ENCODE results near the gene C11orf52. TPM values are rescaled to one million over a fixed set of nuclear protein-coding genes. Genes with fewer than 3 reads are reported as not detected.
"Not testable (repeated sequence)": the region's sequence is repeated elsewhere in the genome, so short reads cannot be mapped to it uniquely, and the experiment has no call there.

Gene C11orf52
- total and polyA plus RNA-seq, 2 donors (not counting 1 experiment from before 2014, with no cell fraction given): not detected

DNA sequence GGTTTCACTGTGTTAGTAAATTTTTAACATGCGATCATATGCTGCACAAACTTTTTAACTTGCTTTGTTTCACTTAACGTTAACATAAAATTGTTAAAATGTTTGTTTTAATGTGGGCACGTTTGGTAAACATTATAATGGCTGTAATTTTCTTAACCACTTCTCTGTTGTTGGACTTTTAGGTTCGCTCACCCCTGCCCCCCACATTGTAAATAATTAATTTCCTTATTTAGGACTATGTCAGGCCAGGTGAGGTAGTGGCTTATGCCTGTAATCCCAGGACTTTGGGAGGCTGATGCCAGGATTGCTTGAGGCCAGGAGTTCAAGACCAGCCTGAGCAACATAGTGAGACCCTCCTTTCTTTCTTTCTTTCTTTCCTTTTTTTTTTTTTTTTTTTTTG, 11.8 kb downstream of the C11orf52 start:
- Mint-ChIP-seq H3K4me3 (no peak overlapping the region), H3K9me3 (ENCODE audit: insufficient read depth) (no peaks in the 10 kb centered on the region), H3K27me3 (peaks cover 10% of the 10 kb centered on the region), H3K4me1 (peaks cover 18% of the 10 kb centered on the region), H3K27ac (no peak overlapping the region)
- Histone ChIP-seq H3K4me1 (ENCODE audit: control insufficient read depth in 2 of 2, insufficient read depth in 2 of 2, low read length in 2 of 2) (peaks cover 9 to 21% of the 10 kb centered on the region in 2 donors), H4K20me1 (ENCODE audit: control insufficient read depth, insufficient read depth, low read length, poor library complexity, severe bottlenecking) (no peaks in the 10 kb centered on the region), H2AFZ (ENCODE audit: insufficient read depth, low read depth, low read length, poor library complexity, severe bottlenecking) (no peak overlapping the region), H3K4me3 (ENCODE audit: control extremely low read depth in 1 of 5, extremely low read depth in 1 of 5, insufficient read depth in 1 of 5, low read depth in 2 of 5, low read length in 4 of 5) (no peak overlapping the region), H3K9me3 (ENCODE audit: control extremely low read depth in 1 of 3, control insufficient read depth in 2 of 3, insufficient read depth in 1 of 3, low read length in 2 of 3) (no peaks in the 10 kb centered on the region), H3K4me2 (replicated peaks; ENCODE audit: low read depth, low read length, poor library complexity, severe bottlenecking) (no peak overlapping the region), H3K36me3 (replicated peaks in 1 of 2; ENCODE audit: control extremely low read depth in 1 of 2, control insufficient read depth in 1 of 2, extremely low read depth in 1 of 2, insufficient read depth in 2 of 2, low read length in 1 of 2) (no peaks in the 10 kb centered on the region), H3K27ac (ENCODE audit: low read length in 2 of 2) (no peak overlapping the region), H3K79me2 (ENCODE audit: control insufficient read depth, insufficient read depth, low read length) (no peaks in the 10 kb centered on the region), H3K9ac (ENCODE audit: low read length) (no peak overlapping the region), H3K27me3 (replicated peaks in 1 of 4; ENCODE audit: control extremely low read depth in 1 of 4, control insufficient read depth in 3 of 4, insufficient read depth in 4 of 4, low read length in 3 of 4) (peaks cover 0 to 7% (median 3%) of the 10 kb centered on the region in 4 experiments)
- ChIA-PET POLR2A (no interaction called here), CTCF (interaction anchor here (1.1 to 5.3 kb wide), 6 partner anchors 14 to 183 kb away, joined by 3 to 54 read pairs (median 5); no protein-coding TSS in a partner anchor)
- no peak for TF ChIP-seq EZH2 (IDR thresholded peaks at IDR 0.05; ENCODE audit: borderline replicate concordance, insufficient read depth, low read depth, low read length, poor library complexity, severe bottlenecking)
- TF ChIP-seq, protein P1, sequence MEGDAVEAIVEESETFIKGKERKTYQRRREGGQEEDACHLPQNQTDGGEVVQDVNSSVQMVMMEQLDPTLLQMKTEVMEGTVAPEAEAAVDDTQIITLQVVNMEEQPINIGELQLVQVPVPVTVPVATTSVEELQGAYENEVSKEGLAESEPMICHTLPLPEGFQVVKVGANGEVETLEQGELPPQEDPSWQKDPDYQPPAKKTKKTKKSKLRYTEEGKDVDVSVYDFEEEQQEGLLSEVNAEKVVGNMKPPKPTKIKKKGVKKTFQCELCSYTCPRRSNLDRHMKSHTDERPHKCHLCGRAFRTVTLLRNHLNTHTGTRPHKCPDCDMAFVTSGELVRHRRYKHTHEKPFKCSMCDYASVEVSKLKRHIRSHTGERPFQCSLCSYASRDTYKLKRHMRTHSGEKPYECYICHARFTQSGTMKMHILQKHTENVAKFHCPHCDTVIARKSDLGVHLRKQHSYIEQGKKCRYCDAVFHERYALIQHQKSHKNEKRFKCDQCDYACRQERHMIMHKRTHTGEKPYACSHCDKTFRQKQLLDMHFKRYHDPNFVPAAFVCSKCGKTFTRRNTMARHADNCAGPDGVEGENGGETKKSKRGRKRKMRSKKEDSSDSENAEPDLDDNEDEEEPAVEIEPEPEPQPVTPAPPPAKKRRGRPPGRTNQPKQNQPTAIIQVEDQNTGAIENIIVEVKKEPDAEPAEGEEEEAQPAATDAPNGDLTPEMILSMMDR (IDR thresholded peaks at IDR 0.05): no peak
- intact Hi-C loops (cut with micrococcal nuclease): no loop called here
- WGBS (ENCODE audit: insufficient coverage): no CpG with 5 or more reads among the region's 4 CpGs
- no peak for DNase-seq
- ATAC-seq (ENCODE audit: low read depth): no peak

DNA sequence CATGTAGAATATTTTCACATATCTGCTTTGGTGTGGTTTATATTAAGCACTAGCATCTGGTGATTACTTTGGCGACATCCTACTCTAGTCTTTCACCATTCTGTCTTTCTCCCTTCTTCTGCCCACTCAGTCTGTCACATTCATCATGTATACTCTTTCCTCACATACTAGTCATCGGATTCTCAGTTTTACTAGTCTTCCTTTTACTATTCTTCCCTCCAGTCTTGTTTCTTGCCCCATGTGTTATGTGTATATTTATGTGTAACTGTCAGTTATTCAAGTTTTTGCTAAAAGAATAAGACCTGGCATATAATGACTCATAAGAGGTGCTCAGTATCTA, 13.9 kb downstream of the C11orf52 start:
- Histone ChIP-seq H3K27ac (ENCODE audit: low read length in 2 of 2) (no peak overlapping the region), H3K9me3 (ENCODE audit: control extremely low read depth in 1 of 3, control insufficient read depth in 2 of 3, insufficient read depth in 1 of 3, low read length in 2 of 3) (no peaks in the 10 kb centered on the region), H4K20me1 (ENCODE audit: control insufficient read depth, insufficient read depth, low read length, poor library complexity, severe bottlenecking) (no peaks in the 10 kb centered on the region), H3K27me3 (replicated peaks in 1 of 4; ENCODE audit: control extremely low read depth in 1 of 4, control insufficient read depth in 3 of 4, insufficient read depth in 4 of 4, low read length in 3 of 4) (peaks cover 0 to 17% (median 5%) of the 10 kb centered on the region in 4 experiments), H3K4me3 (ENCODE audit: control extremely low read depth in 1 of 5, extremely low read depth in 1 of 5, insufficient read depth in 1 of 5, low read depth in 2 of 5, low read length in 4 of 5) (no peak overlapping the region), H3K4me2 (replicated peaks; ENCODE audit: low read depth, low read length, poor library complexity, severe bottlenecking) (no peak overlapping the region), H3K4me1 (ENCODE audit: control insufficient read depth in 2 of 2, insufficient read depth in 2 of 2, low read length in 2 of 2) (peaks cover 16 to 25% of the 10 kb centered on the region in 2 donors), H3K9ac (ENCODE audit: low read length) (no peak overlapping the region), H2AFZ (ENCODE audit: insufficient read depth, low read depth, low read length, poor library complexity, severe bottlenecking) (no peak overlapping the region), H3K79me2 (ENCODE audit: control insufficient read depth, insufficient read depth, low read length) (no peaks in the 10 kb centered on the region), H3K36me3 (replicated peaks in 1 of 2; ENCODE audit: control extremely low read depth in 1 of 2, control insufficient read depth in 1 of 2, extremely low read depth in 1 of 2, insufficient read depth in 2 of 2, low read length in 1 of 2) (no peaks in the 10 kb centered on the region)
- peaks cover 15% of the 10 kb centered on the region for H3K4me1 Mint-ChIP-seq
- H3K4me3 Mint-ChIP-seq: no peak overlapping the region
- TF ChIP-seq, protein P1 (IDR thresholded peaks at IDR 0.05): no peak
- no peak for TF ChIP-seq EZH2 (IDR thresholded peaks at IDR 0.05; ENCODE audit: borderline replicate concordance, insufficient read depth, low read depth, low read length, poor library complexity, severe bottlenecking)
- ChIA-PET POLR2A (no interaction called here), CTCF (interaction anchor here (1.5 to 5.3 kb wide), 2 partner anchors 21 to 48 kb away, joined by 6 to 54 read pairs; no protein-coding TSS in a partner anchor)
- H3K27ac Mint-ChIP-seq: no peak overlapping the region
- ATAC-seq (ENCODE audit: low read depth) (no peak), DNase-seq (no peak)
- H3K9me3 Mint-ChIP-seq (ENCODE audit: insufficient read depth): no peaks in the 10 kb centered on the region
- intact Hi-C loops (cut with micrococcal nuclease): no loop called here
- WGBS (ENCODE audit: insufficient coverage): no CpG with 5 or more reads among the region's 2 CpGs
- H3K27me3 Mint-ChIP-seq: peaks cover 18% of the 10 kb centered on the region

DNA sequence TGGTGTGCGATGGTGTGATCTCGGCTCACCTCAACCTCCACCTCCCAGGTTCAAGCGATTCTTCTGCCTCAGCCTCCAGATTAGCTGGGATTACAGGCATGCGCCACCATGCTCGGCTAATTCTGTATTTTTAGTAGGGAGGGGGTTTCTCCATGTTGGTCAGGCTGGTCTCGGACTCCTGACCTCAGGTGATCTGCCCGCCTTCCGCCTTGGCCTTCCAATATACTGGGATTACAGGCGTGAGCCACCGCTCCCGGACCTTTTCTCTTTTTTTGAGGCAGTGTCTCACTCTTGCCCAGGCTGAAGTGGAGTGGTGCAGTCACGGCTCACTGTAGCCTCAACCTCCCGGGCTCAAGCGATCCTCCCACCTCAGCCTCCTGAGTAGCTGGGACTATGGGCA, 14.5 kb downstream of the C11orf52 start:
- H3K4me2 ChIP-seq (replicated peaks; ENCODE audit: low read depth, low read length, poor library complexity, severe bottlenecking); DNase-seq; H3K9me3 Mint-ChIP-seq (ENCODE audit: insufficient read depth); intact Hi-C loops (cut with micrococcal nuclease); H3K4me3 ChIP-seq (ENCODE audit: control extremely low read depth in 1 of 5, extremely low read depth in 1 of 5, insufficient read depth in 1 of 5, low read depth in 2 of 5, low read length in 4 of 5); POLR2A ChIA-PET; H3K9ac ChIP-seq (ENCODE audit: low read length); H2AFZ ChIP-seq (ENCODE audit: insufficient read depth, low read depth, low read length, poor library complexity, severe bottlenecking); ATAC-seq (ENCODE audit: low read depth); H3K27ac ChIP-seq (ENCODE audit: low read length in 2 of 2); H3K36me3 ChIP-seq (replicated peaks in 1 of 2; ENCODE audit: control extremely low read depth in 1 of 2, control insufficient read depth in 1 of 2, extremely low read depth in 1 of 2, insufficient read depth in 2 of 2, low read length in 1 of 2); H3K4me3 Mint-ChIP-seq; H3K27ac Mint-ChIP-seq; H3K9me3 ChIP-seq (ENCODE audit: control extremely low read depth in 1 of 3, control insufficient read depth in 2 of 3, insufficient read depth in 1 of 3, low read length in 2 of 3); H4K20me1 ChIP-seq (ENCODE audit: control insufficient read depth, insufficient read depth, low read length, poor library complexity, severe bottlenecking); H3K79me2 ChIP-seq (ENCODE audit: control insufficient read depth, insufficient read depth, low read length): not testable (repeated sequence)
- H3K4me1 ChIP-seq (ENCODE audit: control insufficient read depth in 2 of 2, insufficient read depth in 2 of 2, low read length in 2 of 2): peaks cover 17 to 27% of the 10 kb centered on the region in 2 donors
- peaks cover 20% of the 10 kb centered on the region for H3K4me1 Mint-ChIP-seq
- peaks cover 0 to 18% (median 5%) of the 10 kb centered on the region in 4 experiments for H3K27me3 ChIP-seq (replicated peaks in 1 of 4; ENCODE audit: control extremely low read depth in 1 of 4, control insufficient read depth in 3 of 4, insufficient read depth in 4 of 4, low read length in 3 of 4)
- CTCF ChIA-PET: interaction anchor here (5.3 kb wide), 1 partner anchor 48 kb away, joined by 54 read pairs; no protein-coding TSS in a partner anchor
- WGBS (ENCODE audit: insufficient coverage): 100% methylated on average over 6 of the region's 14 CpGs
- peaks cover 18% of the 10 kb centered on the region for H3K27me3 Mint-ChIP-seq

All from B cell (primary cell).